Measurements from ENCODE around the gene NOTCH3.

DNA sequence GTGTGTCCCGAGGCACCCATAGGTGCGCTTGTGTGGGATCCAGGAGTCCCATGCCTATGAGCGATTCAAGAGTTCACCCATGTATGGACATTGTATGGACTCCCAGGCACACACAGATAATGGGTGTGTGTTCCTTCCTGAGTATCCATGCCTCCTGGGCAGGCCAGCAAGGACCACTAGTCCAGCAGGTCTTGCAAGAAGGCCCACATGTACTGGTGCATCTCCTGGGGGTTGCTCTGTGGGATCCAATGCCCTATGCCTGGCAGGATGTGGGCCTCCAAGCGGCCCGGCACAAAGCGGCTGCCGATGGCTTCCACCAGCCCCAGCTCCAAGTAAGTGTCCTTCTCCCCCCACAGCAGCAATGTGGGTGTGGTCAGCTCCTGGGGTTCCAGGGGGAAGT is 26.5 kb upstream of the NOTCH3 start:
- no peak for TF ChIP-seq POLR2A (IDR thresholded peaks at IDR 0.05; ENCODE audit: low read depth, low read length)
- TF ChIP-seq POLR2AphosphoS5 (IDR thresholded peaks at IDR 0.05; ENCODE audit: low read depth, low read length): no peak

Measured in GM12891 (cell line).